CD1c-positive myeloid dendritic cell (primary cell): ENCODE results near the gene WWOX.
A peak's percentile ranks its signal among the peaks of the same experiment; 100 is the strongest.

Source experiments
- DNase-seq: peaks from one replicate; pipeline ENCODE4 v3.0.0-alpha.2; 2016; ENCODE audit errors: extremely low spot score

The WWOX gene

DNA sequence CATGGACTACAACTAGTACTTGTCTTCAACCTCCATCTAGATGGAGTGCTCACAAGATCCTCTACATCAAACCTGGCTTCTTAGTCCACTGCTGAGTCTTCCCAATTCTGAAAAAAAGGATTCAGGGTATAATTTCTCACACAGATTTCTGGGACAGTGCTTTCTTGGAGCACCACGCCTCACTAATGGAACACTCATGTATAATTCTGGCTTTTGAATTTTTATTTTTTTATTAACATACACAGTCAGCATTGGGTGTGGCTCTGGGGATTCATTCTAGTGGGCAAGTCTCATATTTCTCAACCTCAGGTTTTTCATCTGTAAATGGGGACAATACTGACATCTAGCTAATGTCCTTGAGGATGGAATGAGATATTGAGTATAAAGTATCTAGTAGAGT lies 696.0 kb downstream of the WWOX start:
- no peak for DNase-seq

GRCh38 chr16:78796221-78796866 lies 696.9 kb downstream of the WWOX start:
- peak; percentile 84 for DNase-seq

GRCh38 chr16:78799429-78799828 lies 700.0 kb downstream of the WWOX start:
- no peak for DNase-seq

GRCh38 chr16:78800523-78800922 lies 701.1 kb downstream of the WWOX start:
- no peak for DNase-seq

- no peak for DNase-seq
Observed at GRCh38 chr16:78804058-78804735, 704.7 kb downstream of the WWOX start.

- peak; percentile 49 for DNase-seq
Observed at GRCh38 chr16:78805556-78805955, 706.1 kb downstream of the WWOX start.

DNA sequence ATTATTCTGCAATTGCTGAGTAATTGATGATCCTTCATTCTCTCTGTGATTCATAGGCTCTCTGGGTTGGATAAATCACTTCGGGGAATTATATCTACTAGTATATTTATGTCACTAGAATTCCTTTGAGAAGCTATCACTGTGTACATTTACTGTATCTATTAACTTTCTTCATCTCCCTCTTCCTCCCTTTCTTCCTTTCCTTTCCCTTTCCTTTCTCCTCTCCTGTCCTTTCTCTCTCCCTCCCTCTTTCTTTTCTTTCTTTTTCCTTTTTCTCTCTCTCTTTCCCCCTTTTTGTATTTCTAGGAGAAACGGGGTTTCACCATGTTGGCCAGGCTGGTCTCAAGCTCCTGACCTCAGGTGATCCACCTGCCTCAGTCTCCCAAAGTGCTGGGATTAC lies 711.8 kb downstream of the WWOX start:
- DNase-seq = no peak

DNA sequence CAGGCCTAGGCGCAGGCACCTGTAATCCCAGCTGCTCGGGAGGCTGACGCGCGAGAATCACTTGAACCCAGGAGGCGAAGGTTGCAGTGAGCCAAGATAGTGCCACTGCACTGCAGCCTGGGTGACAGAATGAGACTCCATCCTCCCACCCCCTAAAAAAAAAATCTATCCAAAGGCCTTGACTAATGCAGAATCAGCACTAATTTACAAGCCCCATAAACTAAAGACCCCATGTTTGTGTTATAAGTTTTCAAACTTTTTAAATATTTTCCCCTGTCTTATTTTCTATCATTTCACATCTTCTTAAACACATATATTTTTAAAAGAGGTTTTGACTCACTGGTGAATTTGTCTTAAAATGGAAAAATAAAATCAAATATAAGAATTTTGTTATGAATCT lies 713.1 kb downstream of the WWOX start:
- no peak for DNase-seq

DNA sequence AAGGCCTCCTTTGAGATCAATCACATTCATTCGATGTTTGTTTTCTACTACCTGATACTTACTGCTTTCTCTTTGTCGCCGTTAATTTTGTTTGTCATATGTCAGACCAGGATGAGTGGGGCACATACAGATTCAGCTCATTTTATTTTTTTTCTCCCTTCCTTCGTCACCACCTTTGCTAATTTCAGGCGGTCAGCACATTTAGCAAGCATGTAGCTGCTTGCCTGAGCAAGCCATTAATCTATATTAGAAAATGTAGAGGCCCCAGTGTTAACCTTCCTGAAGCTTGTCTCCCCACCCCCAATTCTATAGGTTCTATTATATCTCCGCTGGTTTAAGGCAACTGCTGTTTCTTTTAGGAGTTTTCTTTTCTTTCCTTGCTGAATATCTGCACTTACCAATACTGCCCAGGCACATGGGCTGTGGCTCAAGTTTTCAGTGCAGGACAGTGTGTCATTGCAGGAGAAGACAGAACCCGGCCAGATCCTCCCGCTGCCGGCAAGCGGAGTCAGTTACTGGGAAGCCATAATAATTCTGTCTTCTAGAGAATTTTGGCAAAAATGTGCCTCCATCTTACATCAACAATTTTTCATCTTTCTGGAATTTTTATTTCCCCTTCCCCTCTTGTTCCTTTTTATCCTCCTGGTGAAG lies 714.3 kb downstream of the WWOX start:
- no peak for DNase-seq

DNA sequence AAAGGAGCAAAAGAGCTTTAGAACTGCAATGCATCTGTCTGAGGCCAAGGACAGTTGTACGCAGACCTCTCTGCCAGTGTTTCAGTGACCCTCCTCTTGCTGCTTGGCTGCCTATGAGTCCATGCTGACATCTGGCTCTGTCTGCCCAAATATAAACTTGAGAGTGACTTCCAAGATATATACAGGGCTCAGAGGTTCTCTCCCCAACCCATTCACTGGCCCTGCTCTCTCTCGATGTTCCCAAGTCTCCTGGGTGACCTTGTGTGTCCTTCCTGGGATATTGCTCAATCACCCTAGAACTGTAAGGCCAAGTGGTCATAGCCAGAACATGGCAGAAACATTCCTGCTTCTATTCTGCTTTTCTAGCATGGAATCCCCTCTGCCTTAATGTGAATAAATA lies 716.3 kb downstream of the WWOX start:
- no peak for DNase-seq

GRCh38 chr16:78816499-78817195 lies 717.2 kb downstream of the WWOX start:
- DNase-seq = no peak

DNA sequence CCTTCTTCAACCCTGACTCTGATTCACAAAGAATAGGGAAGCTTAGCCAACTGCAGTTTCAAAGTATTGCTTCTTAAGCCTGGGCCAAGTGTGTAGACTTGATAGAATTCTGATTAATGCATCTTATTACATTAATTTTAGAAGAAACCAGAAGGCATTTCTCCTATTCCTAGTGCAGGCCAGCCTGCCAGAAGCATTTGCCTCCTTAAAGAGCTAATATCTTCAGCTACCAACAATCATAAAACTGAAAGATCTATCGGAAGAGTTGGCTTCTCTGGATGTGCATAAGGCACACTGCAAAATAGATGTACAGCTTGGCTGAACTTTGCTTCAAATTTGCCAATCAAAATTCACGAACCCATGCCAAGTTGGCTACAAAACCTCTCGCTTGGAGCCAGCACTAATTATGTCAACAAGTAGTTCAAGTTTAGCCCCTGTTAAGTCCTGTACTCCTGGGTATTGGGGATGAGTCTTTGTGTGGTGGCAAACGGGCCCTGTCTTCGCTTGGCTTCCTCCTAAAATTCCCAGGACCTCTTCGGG lies 717.8 kb downstream of the WWOX start:
- no peak for DNase-seq

GRCh38 chr16:78821335-78821734 lies 721.9 kb downstream of the WWOX start:
- DNase-seq = no peak

GRCh38 chr16:78822509-78822908 lies 723.1 kb downstream of the WWOX start:
- no peak for DNase-seq

GRCh38 chr16:78823027-78823426 lies 723.6 kb downstream of the WWOX start:
- DNase-seq = no peak

DNA sequence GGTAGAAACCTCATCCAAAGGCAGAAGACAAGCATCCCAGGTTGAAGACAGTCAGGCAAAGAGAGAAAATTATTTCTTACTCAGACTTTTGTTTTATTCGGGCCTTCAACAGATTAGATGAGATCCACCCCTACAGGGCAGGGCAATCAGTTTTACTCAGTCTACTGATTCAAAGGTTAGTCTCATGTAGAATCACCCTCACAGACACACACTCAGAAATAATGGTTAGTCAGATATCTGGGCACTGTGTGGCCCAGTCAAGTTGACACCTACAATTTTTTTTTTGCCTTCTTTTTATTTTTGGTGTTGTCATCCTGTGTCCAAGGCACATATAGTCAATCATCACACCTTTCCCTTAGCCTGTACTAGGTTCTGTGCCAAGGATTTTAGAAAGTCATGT lies 729.8 kb downstream of the WWOX start:
- DNase-seq = no peak

GRCh38 chr16:78830599-78830998 lies 731.1 kb downstream of the WWOX start:
- DNase-seq = no peak

DNA sequence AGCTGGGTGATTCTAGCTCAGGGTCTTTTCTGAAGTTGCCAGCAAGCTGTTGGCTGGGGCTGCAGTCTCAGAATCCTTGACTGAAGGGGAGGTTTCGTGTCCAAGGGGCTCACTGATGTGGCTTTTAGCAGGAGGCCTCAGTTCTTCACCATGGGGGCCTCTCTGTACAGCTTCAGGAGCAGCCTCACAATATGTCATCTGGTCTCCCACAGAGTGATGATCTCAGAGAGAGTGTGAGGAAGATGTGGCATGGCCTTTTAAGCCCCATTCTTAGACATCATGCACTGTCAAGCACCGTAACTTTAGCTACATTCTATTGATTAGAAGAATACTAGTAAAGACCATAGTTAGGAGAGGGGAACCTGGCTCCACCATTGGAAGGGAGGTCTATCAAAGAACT lies 732.6 kb downstream of the WWOX start:
- no peak for DNase-seq

DNA sequence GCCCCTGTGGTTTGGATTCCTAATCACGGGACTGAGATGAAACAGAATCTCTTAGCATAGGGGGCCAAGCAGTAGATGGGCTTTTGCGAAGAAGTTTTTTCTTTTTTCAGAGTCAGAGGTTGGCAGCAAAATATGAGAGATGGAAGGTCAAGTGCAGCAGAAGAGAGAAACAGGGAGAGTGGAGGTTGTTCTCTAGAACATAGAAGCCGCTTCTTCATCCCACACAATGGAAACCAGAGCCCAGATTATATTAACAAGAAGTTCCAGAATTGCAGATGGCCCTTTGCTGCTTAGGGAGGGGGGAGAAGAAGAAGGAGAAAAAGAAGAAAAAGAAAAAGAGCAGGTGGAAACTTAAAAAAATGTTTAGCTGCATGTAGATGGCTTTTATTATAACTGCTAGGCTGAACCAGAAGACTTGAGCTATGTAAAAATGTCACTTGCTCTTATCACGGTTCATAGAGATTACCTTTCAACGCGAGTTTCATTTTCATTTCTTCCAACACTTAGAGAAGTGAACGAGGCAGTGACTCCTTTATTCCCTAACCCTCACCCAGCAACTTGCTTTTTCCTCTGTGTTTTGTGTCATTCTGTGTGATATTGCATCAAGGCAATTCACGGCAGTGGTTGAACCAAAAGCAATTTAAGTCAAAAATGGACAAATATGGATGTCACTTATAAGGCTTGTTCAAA lies 737.5 kb downstream of the WWOX start:
- no peak for DNase-seq

DNA sequence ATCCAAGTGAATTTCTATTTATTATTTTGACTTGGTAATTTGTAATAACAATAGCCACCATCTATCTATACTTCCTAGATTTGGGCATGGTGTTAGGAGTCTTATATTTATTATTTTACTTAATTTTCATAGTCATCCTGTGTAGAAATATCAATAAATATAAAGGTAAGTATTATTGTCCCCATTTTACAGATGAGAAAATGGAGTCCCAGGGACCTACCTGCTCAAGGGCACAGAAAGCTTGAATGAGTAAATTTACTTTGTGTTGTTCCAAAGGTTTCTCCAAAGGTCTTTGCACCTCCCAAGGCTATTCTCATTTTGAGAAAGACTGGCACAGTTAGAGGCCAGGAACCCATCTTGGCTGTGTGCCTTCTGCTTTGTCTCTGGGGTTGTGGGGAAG lies 738.3 kb downstream of the WWOX start:
- no peak for DNase-seq

- no peak for DNase-seq
Observed at GRCh38 chr16:78838276-78838675, 738.8 kb downstream of the WWOX start.

- DNase-seq = no peak
Observed at GRCh38 chr16:78842950-78843349, 743.5 kb downstream of the WWOX start.
